8988T (cell line): ENCODE data around the gene SLAMF6.
"Not testable (repeated sequence)": the region's sequence is repeated elsewhere in the genome, so short reads cannot be mapped to it uniquely, and the experiment has no call there.

Source experiments
- DNase-seq: peaks from one replicate; pipeline ENCODE4 v3.0.0; 2011

Gene SLAMF6

DNA sequence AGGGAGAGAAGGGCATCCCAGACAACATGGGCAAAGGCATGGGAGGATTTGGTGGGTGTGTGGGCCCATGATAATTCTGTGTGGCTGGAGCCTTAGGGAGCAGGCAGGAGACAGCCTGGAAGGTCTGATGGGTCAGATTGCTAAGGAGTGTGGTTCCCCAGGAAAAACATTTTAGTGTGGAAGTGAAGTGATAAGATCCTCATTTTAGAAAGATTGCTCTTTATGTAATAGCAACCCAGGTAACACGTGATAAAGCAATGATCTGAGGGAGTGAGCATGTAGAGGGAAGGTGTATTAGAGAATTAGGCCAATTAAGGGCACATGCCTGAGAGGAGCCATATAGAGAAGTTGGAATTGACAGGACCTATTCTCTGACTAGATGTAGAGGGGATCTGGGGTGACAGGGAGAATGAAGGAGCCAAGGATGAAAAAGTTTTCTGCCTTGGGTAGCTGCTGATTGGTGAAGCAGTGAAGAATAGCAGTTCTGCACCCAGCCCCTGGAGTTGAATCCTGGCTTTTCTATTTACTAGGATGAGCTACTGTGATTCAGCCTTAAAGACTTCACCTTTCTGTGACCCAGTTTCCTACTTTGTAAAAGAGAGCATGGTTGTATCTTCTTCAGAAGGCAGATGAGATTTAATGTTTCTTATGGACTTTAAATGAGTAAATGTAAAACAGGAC lies 18.7 kb upstream of the SLAMF6 start:
- DNase-seq = no peak

DNA sequence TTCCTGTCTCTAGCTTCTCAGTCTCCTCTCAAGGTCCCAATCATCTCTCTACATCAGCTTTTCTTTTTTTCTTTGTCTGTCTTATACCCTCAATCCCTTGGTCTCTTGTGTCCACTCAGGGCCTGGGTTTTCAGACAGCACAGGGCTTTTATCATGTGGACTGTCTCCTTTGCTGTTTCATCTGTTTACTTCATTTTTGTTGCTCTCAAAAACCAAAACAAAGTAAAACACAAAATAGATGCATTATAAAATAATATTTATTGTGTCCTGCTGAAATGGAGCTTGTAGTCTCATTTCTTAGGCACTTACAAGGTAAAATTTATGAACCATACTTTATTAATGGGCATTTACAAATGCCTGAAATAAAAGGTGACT lies 17.8 kb upstream of the SLAMF6 start:
- DNase-seq = no peak

DNA sequence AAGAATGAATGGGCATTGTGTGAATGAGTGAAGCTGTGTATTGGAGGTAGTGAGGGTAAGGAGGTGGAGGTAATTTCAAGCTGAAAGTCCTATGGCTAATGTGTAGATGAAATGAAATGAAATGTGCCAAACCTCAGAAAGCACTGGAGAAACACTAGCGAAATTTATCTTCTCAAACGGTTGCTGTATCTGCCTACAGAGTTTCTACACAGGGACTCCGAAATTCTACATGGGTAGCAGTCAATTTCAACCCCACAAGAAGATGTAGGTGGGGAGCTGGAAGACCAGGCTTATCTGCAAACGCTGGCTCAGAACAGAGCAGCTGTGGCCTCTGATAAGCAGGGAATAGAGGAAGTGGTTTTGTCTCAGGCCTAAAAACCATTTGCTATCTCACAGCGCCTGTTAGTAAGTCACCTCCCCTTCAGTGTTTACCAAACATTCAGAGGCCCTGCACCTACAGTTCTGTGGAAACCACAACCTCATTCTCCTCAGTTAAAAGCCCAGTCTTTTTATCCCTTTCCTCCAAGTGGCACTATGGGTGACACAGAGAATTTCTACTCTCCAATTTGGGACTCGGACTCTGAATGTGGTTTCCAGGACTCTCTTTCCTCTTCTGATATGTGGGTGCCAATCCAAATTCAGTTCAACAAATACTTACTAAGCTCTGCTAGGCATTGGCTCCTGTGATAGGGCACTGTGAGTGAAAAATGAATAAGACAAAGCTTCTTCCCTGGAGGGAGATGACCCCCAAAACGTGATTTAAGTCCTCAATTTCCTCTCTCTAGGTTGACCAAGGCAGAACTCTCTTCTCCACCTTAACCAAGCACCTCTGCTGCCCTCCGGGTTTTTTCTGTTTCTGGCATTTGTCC lies 17.2 kb upstream of the SLAMF6 start:
- DNase-seq = no peak

DNA sequence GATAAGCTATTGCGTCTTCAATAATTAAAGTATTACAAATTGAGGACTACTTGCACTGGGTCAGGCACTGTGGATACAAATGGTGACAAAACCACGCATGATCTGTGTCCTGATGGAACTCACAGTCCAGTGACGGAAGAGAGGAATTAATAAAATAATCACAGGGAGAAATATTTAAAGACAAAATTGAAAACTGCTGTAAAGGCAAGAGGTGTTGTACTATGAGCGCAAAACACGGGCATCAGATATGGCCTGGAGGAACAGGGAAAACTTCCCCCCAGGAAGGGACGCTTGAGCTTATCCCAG lies 16.6 kb upstream of the SLAMF6 start:
- no peak for DNase-seq

DNA sequence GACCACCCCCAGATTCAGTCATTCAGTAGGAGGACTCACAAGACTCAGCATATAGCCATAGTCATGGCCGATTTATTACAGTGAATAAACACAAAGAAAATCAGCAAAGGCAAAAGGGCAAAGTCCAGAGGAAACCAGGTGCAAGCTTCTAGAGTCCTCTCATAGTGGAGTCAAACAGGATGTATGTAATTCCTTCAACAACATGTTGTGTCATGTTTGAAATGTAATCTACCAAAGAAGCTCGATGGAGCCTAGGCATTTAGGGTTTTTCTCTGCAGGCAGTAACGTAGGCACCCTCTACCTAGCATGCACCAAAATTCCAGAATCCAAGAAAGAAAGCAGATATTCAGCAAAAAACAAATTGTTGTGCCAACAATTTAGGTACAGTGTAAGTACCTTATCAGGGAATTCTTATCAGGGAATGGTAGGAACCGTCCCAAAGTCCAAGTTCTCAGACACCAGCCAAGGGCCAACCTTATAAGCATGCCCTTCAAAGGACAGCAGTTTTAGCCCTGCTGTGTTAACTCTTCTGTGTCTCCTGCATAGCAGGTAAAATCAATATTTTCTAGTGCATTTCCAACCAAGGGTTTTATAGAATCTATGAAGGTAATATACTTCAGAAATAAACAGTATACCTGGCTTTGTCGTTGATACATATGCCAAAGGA lies 16.1 kb upstream of the SLAMF6 start:
- no peak for DNase-seq

DNA sequence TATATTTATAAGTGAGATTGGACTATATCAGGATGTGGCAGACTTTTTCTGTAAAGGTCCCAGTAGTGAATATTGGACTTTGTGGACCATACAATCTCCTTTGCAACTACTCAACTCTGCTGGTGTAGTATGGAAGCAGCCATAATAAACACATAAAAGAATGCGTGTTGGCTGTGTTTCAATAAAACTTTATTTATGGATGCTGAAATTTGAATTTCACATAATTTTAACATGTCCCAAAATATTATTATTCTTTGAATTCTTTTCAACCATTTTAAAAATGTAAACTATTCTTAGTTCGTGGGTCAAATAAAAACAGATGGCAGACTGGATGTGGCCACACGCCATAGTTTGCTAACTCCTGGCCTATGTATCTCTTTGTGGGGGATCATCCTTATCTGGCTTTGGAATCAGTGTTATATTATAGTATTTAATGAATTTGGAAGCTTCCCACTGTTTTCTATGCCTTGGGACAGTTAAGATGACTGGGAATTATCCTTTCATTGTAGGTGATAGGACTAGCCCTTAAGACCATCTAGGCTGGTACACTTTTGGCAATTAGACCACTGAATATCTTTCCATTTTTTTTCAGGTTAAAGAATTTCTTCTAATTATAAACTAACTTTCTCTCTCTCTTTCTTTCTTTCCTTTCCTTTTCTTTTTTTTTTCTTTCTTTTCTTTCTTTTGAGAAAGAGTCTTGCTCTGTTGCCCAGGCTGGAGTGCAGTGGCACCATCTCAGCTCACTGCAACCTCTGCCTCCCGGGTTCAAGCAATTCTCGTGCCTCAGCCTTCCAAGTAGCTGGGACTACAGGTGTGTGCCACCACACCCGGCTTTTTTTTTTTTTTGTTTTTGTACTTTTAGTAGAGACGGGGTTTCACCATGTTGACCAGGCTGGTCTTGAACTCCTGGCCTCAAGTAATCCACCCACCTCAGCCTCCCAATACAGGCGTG lies 14.9 kb upstream of the SLAMF6 start:
- DNase-seq = no peak

DNA sequence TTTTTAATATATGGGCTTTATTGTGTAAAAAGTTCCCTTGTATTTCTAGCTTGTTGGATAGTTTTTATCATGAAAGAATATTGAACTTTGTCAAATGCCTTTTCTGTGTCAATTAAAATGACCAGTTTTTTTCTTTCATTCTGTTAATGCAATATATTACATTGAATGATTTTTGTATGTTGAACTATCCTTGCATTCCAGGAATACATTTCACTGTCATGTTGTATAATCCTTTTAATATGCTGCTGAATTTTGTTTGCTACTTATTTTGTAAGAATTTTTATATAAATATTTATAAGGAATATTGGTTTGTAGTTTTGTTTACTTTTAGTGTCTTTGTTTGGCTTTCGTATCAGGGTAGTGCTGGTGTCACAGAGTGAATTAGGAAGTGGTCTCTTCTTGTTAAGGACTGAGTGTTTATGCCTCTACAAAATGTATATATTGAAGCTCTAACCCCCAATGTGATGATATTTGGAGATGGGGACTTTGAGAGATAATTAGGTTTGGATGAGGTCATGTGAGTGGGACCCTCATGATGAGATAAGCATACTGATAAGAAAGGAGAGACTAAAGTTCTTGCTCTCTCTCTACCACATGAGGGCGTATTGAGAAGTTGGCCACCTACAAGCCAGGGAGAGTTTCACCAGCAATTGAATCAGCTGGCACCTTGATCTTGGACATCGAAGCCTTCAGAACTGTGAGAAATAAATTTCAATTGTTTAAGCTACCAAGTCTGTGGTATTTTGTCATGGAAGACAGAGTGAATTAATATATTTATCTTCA lies 12.0 kb upstream of the SLAMF6 start:
- no peak for DNase-seq

DNA sequence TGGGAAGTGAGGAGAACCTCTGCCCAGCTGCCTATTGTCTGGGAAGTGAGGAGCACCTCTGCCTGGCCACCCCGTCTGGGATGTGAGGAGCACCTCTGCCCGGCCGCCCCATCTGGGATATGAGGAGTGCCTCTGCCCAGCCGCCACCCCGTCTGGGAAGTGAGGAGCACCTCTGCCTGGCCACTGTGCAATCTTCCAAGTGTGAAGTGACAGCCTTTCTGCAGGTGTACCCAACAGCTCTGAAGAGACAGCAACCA lies 9.4 kb upstream of the SLAMF6 start:
- not testable (repeated sequence) for DNase-seq

DNA sequence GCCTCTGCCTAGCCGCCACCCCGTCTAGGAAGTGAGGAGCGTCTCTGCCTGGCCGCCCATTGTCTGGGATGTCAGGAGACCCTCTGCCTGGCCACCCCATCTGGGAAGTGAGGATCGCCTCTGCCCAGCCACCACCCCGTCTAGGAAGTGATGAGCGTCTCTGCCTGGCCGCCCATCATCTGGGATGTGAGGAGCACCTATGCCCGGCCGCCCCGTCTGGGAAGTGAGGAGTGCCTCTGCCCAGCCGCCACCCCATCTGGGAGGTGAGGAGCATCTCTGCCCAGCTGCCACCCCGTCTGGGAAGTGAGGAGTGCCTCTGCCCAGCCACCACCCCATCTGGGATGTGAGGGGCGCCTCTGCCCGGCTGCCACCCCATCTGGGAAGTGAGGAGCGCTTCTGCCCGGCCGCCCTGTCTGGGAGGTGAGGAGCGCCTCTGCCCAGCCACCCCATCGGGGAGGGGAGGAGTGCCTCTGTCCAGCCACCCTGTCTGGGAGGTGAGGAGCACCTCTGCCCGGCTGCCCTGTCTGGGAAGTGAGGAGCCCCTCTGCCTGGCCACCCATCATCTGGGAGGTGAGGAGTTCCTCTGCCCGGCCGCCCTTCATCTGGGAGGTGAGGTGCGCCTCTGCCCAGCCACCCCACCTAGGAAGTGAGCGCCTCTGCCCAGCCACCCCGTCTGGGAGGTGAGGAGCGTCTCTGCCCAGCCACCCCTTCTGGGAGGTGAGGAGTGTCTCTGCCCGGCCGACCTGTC lies 8.9 kb upstream of the SLAMF6 start:
- DNase-seq = not testable (repeated sequence)

DNA sequence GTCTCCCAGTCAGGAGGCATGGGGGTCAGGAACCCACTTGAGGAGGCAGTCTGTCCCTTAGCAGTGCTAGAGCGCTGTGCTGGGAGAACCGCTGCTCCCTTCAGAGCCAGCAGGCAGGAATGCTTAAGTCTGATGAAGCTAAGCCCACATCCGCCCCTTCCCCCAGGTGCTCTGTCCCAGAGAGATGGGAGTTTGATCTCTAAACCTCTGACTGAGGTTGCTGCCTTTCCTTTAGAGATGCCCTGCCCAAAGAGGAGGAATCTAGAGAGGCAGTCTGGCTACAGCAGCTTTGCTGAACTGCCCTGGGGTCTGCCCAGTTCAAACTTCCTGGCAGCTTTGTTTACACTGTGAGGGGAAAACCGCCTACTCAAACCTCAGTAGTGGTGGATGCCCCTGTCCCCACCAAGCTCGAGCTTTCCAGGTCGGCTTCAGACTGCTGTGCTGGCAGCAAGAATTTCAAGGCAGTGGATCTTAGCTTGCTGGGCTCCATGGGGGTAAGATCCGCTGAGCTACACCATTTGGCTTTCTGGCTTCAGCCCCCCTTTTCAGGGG lies 6.4 kb upstream of the SLAMF6 start:
- DNase-seq = not testable (repeated sequence)

DNA sequence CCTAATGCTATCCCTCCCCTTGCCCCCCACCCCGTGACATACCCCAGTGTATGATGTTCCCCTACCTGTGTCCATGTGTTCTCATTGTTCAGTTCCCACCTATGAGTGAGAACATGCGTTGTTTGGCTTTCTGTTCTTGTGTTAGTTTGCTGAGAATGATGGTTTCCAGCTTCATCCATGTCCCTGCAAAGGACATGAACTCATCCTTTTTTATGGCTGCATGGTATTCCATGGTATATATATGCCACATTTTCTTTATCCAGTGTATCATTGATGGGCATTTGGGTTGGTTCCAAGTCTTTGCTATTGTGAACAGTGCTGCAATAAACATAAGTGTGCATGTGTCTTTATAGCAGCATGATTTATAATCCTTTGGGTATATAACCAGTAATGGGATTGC lies 734 bp upstream of the SLAMF6 start:
- not testable (repeated sequence) for DNase-seq

DNA sequence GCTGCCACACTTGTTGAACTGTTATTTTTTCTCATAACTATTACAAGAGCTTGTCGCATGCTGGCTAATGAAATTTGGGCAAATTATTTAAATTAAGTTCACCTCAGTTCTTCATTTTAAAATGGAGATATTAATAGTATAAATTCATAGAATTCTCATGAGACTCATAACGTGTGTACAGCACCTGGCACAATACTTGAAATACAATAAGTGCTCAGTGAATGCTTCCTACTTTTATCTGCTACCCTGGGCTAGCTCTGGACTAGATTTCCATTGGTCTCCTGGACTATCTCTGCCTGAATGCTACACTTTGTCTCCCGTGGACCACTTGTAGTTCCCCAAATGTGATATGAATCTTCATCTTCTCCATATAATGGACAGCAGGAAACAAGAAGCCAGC lies 919 bp downstream of the SLAMF6 start:
- no peak for DNase-seq

DNA sequence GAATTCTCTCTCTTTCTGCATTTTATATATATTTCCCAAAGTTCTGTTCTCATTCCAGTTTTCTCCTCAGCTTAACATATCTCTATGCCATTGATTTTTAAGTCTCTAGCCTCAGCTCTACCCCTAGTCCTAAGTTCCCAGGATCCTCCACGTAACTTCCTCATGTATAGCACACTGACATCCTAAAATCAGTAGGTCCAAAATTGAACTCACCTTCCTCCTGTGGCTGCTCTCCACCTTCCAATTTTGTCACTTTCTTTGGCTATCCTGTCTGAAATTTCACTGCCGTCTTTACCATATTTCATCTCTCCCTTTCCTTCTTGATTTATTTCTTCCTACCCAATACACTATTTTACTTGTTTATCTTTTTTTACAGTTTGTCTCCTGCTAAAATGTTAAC lies 1.5 kb downstream of the SLAMF6 start:
- DNase-seq = no peak

DNA sequence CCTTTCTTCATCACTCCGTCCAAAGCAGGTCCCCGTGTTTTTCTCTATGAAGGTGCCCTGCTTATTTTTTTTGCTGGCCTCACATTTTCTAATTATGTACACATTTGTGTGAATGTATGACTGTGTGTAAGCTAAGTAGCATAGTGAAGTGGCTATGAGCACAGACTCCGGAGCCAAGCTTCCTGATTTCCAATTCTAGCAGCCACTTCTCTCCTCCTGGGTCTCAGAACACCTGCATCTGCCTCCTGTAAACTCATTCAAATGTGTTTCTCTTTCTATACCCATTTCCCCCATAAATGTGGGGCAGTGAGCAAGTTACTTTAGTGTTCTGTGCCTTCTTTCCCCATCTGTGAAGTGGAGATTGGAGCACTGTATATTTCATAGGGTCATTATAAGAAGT lies 2.1 kb downstream of the SLAMF6 start:
- no peak for DNase-seq

DNA sequence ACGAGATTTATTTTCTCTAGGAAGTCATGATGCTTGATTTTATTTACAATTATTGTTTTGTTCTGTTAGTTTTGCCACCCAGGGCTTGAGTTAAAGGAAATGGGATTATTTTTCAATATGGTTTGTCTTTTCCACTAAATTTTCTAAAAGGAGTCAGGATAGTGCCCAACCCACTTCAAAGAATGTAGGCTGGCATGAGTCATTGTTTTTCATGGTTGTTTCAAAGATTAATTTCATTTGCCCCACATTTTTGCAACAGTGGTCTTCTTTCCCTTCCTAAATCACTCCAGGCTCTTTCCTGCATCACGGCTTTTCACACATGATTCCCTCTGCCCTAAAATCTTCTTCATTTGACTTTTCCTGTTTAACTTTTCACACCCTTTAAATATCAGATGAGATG lies 2.5 kb downstream of the SLAMF6 start:
- no peak for DNase-seq

DNA sequence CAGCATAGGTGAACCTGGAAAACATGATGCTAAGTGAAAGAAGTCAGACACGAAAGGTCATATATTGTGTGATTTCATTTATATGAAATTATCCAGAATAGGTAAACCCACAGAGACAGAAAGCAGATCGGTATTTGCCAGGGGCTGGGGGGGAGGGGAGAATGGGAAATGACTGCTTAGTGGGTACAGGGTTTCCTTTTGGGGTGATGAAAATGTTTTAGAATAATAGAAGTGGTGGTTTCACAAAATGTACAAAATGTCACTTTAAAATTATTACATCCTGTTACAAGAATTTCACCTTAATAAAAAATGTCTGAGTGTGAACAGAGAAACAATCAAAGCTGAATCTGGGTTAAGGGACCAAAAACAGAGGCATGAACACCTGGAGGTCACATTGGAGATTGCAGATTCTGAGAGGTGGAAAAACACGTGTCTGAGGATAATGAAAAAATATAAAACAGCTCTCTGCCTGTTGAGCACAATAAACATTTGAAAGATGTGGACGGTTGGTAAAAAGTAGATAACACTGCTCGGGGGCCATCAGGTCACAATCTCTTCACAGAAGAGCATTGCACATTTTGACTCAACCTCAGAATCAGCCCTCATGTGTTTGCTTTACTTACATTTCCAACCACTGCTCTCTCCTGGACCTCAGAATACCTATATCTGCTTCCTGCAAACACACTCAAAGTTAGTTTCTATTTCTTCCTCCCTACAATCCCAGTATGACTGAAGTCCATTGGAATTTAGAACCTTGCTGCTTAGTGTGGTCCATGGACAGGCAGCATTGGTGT lies 3.2 kb downstream of the SLAMF6 start:
- no peak for DNase-seq

DNA sequence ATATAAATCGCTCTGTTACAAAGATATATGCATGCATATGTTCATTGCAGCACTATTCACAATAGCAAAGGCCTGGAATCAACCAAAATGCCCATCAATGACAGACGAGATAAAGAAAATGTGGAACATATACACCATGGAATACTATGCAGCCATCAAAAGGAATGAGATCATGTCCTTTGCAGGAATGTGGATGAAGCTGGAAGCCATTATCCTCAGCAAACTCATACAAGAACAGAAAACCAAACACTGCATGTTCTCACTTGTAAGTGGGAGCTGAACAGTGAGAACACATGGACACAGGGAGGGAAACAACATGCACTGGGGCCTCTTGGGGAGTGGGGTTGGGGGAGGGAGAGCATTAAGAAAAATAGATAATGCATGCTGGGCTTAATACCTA lies 5.5 kb downstream of the SLAMF6 start:
- not testable (repeated sequence) for DNase-seq

DNA sequence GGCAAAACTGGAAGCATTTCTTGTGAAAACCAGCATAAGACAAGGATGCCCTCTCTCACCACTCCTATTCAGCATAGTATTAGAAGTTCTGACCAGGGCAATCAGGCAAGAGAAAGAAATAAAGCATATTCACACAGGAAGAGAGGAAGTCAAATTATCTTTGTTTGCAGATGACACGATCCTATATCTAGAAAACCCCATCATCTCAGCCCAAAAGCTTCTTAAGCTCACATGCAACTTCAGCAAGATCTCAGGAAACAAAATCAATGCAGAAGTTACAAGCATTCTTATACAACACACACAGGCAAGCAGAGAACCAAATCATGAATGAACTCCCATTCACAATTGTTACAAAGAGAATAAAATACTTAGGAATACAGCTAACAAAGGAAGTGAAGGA lies 7.1 kb downstream of the SLAMF6 start:
- not testable (repeated sequence) for DNase-seq

DNA sequence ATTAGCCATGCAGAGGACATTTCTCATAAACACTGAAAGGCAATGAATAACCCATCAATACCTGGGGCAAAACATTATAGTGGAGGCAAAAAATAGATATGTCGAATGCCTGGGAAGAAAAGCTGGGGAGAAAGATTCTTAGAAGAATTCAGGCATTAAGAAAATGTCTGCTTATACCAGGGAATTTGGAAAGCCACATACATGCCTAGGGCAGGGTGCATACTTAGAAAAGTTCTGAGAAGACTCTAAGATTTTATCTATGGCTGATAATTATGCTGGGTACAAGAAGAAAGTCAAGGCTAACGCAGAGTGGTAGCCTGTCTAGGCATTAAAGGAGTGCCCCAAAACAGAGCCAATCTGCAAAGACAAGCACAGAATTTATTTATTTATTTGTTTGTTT lies 18.4 kb downstream of the SLAMF6 start:
- no peak for DNase-seq

DNA sequence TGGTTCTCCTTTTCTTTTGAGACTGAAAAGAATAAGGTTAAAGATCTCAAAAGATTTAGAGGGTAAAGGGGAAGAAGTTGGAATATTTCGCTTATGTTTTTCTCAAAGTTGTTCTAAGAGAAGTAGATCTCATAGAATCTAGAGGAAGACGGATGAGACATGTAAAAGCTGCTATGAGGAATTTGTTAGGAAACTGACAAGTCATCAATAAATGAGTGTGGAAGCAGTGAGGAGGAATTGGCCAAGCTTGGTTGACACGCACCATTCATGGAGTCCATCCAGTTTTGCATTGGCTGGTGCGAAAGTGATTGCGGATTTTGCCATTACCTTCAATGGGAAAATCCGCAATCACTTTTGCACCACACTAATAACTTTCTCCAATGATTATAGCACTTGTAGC lies 20.0 kb downstream of the SLAMF6 start:
- no peak for DNase-seq
